ENCODE data around the gene ENO2.
"Not testable (repeated sequence)": the region's sequence is repeated elsewhere in the genome, so short reads cannot be mapped to it uniquely, and the experiment has no call there.

- TF ChIP-seq CTCF, POLR2A (IDR thresholded peaks at IDR 0.05): not testable (repeated sequence)
These were observed 24.4 kb upstream of the ENO2 start for GRCh38 chr12:6889775-6890573.
